ENCODE results near the gene KCNE4.

DNA sequence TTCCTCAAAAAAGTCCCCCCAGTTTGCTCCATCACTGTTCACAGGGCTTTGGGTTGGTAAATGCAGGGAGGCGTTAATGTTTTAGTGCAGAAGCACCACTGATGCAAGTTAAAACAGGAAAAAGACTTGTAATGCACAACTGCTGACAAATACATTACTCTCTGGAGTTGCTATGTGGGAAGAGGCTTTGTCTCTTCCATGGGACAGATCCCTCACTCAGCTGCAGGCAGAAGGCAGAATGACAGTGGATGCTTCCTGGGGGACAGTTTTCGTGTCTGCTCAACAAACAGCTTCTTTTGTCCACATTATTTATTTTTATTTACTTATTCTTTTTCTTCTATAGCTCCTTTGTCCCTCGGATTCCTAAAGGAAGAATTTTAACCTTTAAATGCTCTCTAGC lies 22.7 kb upstream of the KCNE4 start:
- no peak for TF ChIP-seq POLR2AphosphoS5 (IDR thresholded peaks at IDR 0.05; ENCODE audit: low read depth)
- TF ChIP-seq, protein P1, sequence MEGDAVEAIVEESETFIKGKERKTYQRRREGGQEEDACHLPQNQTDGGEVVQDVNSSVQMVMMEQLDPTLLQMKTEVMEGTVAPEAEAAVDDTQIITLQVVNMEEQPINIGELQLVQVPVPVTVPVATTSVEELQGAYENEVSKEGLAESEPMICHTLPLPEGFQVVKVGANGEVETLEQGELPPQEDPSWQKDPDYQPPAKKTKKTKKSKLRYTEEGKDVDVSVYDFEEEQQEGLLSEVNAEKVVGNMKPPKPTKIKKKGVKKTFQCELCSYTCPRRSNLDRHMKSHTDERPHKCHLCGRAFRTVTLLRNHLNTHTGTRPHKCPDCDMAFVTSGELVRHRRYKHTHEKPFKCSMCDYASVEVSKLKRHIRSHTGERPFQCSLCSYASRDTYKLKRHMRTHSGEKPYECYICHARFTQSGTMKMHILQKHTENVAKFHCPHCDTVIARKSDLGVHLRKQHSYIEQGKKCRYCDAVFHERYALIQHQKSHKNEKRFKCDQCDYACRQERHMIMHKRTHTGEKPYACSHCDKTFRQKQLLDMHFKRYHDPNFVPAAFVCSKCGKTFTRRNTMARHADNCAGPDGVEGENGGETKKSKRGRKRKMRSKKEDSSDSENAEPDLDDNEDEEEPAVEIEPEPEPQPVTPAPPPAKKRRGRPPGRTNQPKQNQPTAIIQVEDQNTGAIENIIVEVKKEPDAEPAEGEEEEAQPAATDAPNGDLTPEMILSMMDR (conservative IDR thresholded peaks at IDR 0.05; ENCODE audit: low read depth in 2 of 2) = no peak
- no peak for TF ChIP-seq EZH2phosphoT487 (IDR thresholded peaks at IDR 0.05; ENCODE audit: unreplicated experiment)
- no peak for TF ChIP-seq EZH2 (IDR thresholded peaks at IDR 0.05; ENCODE audit: low read depth, unreplicated experiment)
- TF ChIP-seq JUNB (IDR thresholded peaks at IDR 0.05; ENCODE audit: unreplicated experiment) = no peak
- no peak for TF ChIP-seq CREB1 (CRISPR knock-in tag; IDR thresholded peaks at IDR 0.05; ENCODE audit: low read depth)
- TF ChIP-seq ZNF114 (CRISPR knock-in tag; IDR thresholded peaks at IDR 0.05) = no peak
- no peak for TF ChIP-seq STAT1 (IDR thresholded peaks at IDR 0.05; ENCODE audit: unreplicated experiment)

Data from GM23338 (cell line).